ENCODE measurements around the gene PRPSAP1. TPM values are rescaled to one million over a fixed set of nuclear protein-coding genes. Genes with fewer than 3 reads are reported as not detected.

PRPSAP1 gene
- total and polyA plus RNA-seq, 2 of the 8 experiments (the other 6 are each of a cell fraction or from before 2014, with no cell fraction given) = 32.0 to 54.2 TPM

- TF ChIP-seq CHD7 (IDR thresholded peaks at IDR 0.05; ENCODE audit: insufficient replicate concordance, low read length) = no peak
- TF ChIP-seq SIX5 (IDR thresholded peaks at IDR 0.05; ENCODE audit: low read depth, low read length) = no peak
- TF ChIP-seq KDM4A (IDR thresholded peaks at IDR 0.05; ENCODE audit: low read depth, low read length, severe bottlenecking) = no peak
- no peak for TF ChIP-seq SRF (IDR thresholded peaks at IDR 0.05; ENCODE audit: low read depth, low read length)
- TF ChIP-seq EZH2 (IDR thresholded peaks at IDR 0.05; ENCODE audit: low read depth, low read length, severe bottlenecking) = no peak
- TF ChIP-seq SIRT6 (IDR thresholded peaks at IDR 0.05; ENCODE audit: low read length) = no peak
- no peak for TF ChIP-seq JUND (IDR thresholded peaks at IDR 0.05; ENCODE audit: low read length)
- TF ChIP-seq CBX8 (IDR thresholded peaks at IDR 0.05; ENCODE audit: borderline replicate concordance, low read depth, low read length) = no peak
- no peak for TF ChIP-seq POLR2AphosphoS5 (IDR thresholded peaks at IDR 0.05; ENCODE audit: low read depth, low read length)
- TF ChIP-seq POU5F1 (IDR thresholded peaks at IDR 0.05; ENCODE audit: low read depth, low read length) = no peak
- TF ChIP-seq POLR2A (IDR thresholded peaks at IDR 0.05; ENCODE audit: control extremely low read depth in 1 of 2, low read depth in 2 of 2, low read length in 2 of 2) = no peak
- TF ChIP-seq HDAC6 (IDR thresholded peaks at IDR 0.05; ENCODE audit: low read depth, low read length) = no peak
- TF ChIP-seq KDM5A (IDR thresholded peaks at IDR 0.05; ENCODE audit: low read length) = no peak
- no peak for TF ChIP-seq KDM1A (IDR thresholded peaks at IDR 0.05; ENCODE audit: borderline replicate concordance, low read length)
Observed at GRCh38 chr17:76296889-76297288, 56.8 kb downstream of the PRPSAP1 start (continued).
